Stimulated activated CD8-positive, alpha-beta memory T cell treated with anti-CD3 and anti-CD28 coated beads, Interleukin-7, amount 100 ng/mL, for 48 hours (primary cell): Measurements from ENCODE around the gene ALG2.

ENCODE experiments used
- DNase-seq, 2 donors: peaks; one replicate each; pipeline ENCODE4 v3.0.0-alpha.2; 2020; ENCODE audit warnings: low read depth in 1 of 2; ENCODE audit errors: extremely low read depth in 1 of 2

The ALG2 gene

GRCh38 chr9:99193466-99193821 lies 28.3 kb downstream of the ALG2 start:
- DNase-seq, result no peak

GRCh38 chr9:99192786-99193465 lies 28.8 kb downstream of the ALG2 start:
- DNase-seq, result no peak

GRCh38 chr9:99190597-99191283 lies 31.0 kb downstream of the ALG2 start:
- no peak for DNase-seq

GRCh38 chr9:99189887-99190596 lies 31.7 kb downstream of the ALG2 start:
- no peak for DNase-seq

- DNase-seq, result no peak
These were observed 32.6 kb downstream of the ALG2 start for GRCh38 chr9:99189186-99189585.

GRCh38 chr9:99187311-99187710 lies 34.4 kb downstream of the ALG2 start:
- DNase-seq, result no peak

- DNase-seq, result no peak
These were observed 35.8 kb downstream of the ALG2 start for GRCh38 chr9:99185934-99186333.

- DNase-seq, result no peak
These were observed 36.5 kb downstream of the ALG2 start for GRCh38 chr9:99185348-99185632.

- peak; percentile 69 to 77 for DNase-seq
These were observed 37.0 kb downstream of the ALG2 start for GRCh38 chr9:99184475-99185347.

GRCh38 chr9:99184110-99184474 lies 37.6 kb downstream of the ALG2 start:
- no peak for DNase-seq

GRCh38 chr9:99183616-99184015 lies 38.1 kb downstream of the ALG2 start:
- DNase-seq, result no peak

GRCh38 chr9:99182356-99182755 lies 39.4 kb downstream of the ALG2 start:
- DNase-seq, result no peak

GRCh38 chr9:99181621-99182020 lies 40.1 kb downstream of the ALG2 start:
- DNase-seq, result peak in 1 of 2 donors; percentile 37

- no peak for DNase-seq
These were observed 40.5 kb downstream of the ALG2 start for GRCh38 chr9:99181206-99181605.

- DNase-seq, result no peak
These were observed 41.1 kb downstream of the ALG2 start for GRCh38 chr9:99180662-99181061.

- no peak for DNase-seq
These were observed 41.5 kb downstream of the ALG2 start for GRCh38 chr9:99180199-99180598.

- no peak for DNase-seq
These were observed 42.5 kb downstream of the ALG2 start for GRCh38 chr9:99178912-99179872.

GRCh38 chr9:99177576-99178366 lies 44.0 kb downstream of the ALG2 start:
- DNase-seq, result no peak

GRCh38 chr9:99176527-99177013 lies 45.2 kb downstream of the ALG2 start:
- no peak for DNase-seq
